Fibroblast of lung (primary cell): ENCODE measurements around the gene OLAH.

Experiments
- EZH2 ChIP-seq: IDR thresholded peaks from 2 replicates; pipeline ENCODE4 v1.5.1; 2012; ENCODE audit warnings: low read length, control low read depth, mild to moderate bottlenecking; ENCODE audit errors: missing control alignments
- TF ChIP-seq, protein P1 (sequence below), 2 donors: IDR thresholded peaks in 1 of 2; conservative IDR thresholded peaks in 1 of 2; 1 replicate in 1 of 2; 2 replicates in 1 of 2; pipeline ENCODE4 v1.5.1; 2011 to 2012; ENCODE audit warnings: low read length in 2 of 2, control low read depth in 1 of 2, inconsistent platforms in 1 of 2, low read depth in 1 of 2, mild to moderate bottlenecking in 1 of 2

GRCh38 chr10:15116225-15116624 is 72.5 kb downstream of the OLAH start:
- TF ChIP-seq, protein P1, sequence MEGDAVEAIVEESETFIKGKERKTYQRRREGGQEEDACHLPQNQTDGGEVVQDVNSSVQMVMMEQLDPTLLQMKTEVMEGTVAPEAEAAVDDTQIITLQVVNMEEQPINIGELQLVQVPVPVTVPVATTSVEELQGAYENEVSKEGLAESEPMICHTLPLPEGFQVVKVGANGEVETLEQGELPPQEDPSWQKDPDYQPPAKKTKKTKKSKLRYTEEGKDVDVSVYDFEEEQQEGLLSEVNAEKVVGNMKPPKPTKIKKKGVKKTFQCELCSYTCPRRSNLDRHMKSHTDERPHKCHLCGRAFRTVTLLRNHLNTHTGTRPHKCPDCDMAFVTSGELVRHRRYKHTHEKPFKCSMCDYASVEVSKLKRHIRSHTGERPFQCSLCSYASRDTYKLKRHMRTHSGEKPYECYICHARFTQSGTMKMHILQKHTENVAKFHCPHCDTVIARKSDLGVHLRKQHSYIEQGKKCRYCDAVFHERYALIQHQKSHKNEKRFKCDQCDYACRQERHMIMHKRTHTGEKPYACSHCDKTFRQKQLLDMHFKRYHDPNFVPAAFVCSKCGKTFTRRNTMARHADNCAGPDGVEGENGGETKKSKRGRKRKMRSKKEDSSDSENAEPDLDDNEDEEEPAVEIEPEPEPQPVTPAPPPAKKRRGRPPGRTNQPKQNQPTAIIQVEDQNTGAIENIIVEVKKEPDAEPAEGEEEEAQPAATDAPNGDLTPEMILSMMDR (conservative IDR thresholded peaks at IDR 0.05 in 1 of 2, IDR thresholded peaks at IDR 0.05 in 1 of 2; ENCODE audit: low read depth in 1 of 2, low read length in 2 of 2): no peak
- no peak for TF ChIP-seq EZH2
